OCI-LY1 (cell line): ENCODE measurements around the gene GPRASP1.

Experiments used
- H2AFZ ChIP-seq: fragments of 200-600 bp; sonication (generic), shearing (Covaris generic); 2 replicates; pipeline ENCODE4 v1.6.0; 2014; ENCODE audit warnings: antibody characterized with exemption, mild to moderate bottlenecking, low read length
- H3F3A ChIP-seq: fragments of 200-600 bp; sonication (generic), shearing (Covaris generic); 2 replicates; pipeline ENCODE4 v1.6.0; 2014; ENCODE audit warnings: mild to moderate bottlenecking, antibody characterized with exemption, low read length, moderate library complexity; ENCODE audit not compliant: insufficient read depth
- H3K27ac ChIP-seq: fragments of 200-600 bp; sonication (generic); 2 replicates; pipeline ENCODE4 v1.5.1; 2014; ENCODE audit warnings: low read length, mixed run types, mild to moderate bottlenecking, low read depth; ENCODE audit not compliant: poor library complexity, severe bottlenecking
- H3K27me3 ChIP-seq: fragments of 200-600 bp; sonication (generic); 2 replicates; pipeline ENCODE4 v1.6.0; 2014; ENCODE audit warnings: antibody characterized with exemption, mild to moderate bottlenecking, low read length, moderate library complexity; ENCODE audit not compliant: insufficient read depth
- H3K36me3 ChIP-seq: fragments of 200-600 bp; sonication (generic); 2 replicates; pipeline ENCODE4 v1.6.1; 2014; ENCODE audit warnings: mild to moderate bottlenecking, antibody characterized with exemption, low read length, moderate library complexity, mixed read lengths; ENCODE audit not compliant: insufficient read depth
- H3K4me1 ChIP-seq: fragments of 200-600 bp; sonication (generic); 2 replicates; pipeline ENCODE4 v1.5.1; 2014; ENCODE audit warnings: mild to moderate bottlenecking, low read length, moderate library complexity; ENCODE audit not compliant: insufficient read depth, severe bottlenecking
- H3K4me2 ChIP-seq: fragments of 200-600 bp; sonication (generic), shearing (Covaris generic); 2 replicates; pipeline ENCODE4 v1.6.1; 2014; ENCODE audit warnings: low read length
- H3K4me3 ChIP-seq: fragments of 200-600 bp; sonication (generic); 2 replicates; pipeline ENCODE4 v1.5.1; 2014; ENCODE audit warnings: low read length, low read depth, mild to moderate bottlenecking, mixed read lengths; ENCODE audit not compliant: poor library complexity, severe bottlenecking
- H3K79me2 ChIP-seq: fragments of 200-600 bp; shearing (Covaris generic); 2 replicates; pipeline ENCODE4 v1.6.1; 2016; ENCODE audit warnings: mixed run types, low read length, mixed read lengths; ENCODE audit not compliant: insufficient read depth
- H3K9ac ChIP-seq: fragments of 200-600 bp; sonication (generic), shearing (Covaris generic); 2 replicates; pipeline ENCODE4 v1.6.1; 2014; ENCODE audit warnings: mild to moderate bottlenecking, low read length, mixed read lengths
- H3K9me2 ChIP-seq: fragments of 200-600 bp; sonication (generic), shearing (Covaris generic); 2 replicates; pipeline ENCODE4 v1.6.1; 2014; ENCODE audit warnings: low read depth, mild to moderate bottlenecking, low read length, mixed read lengths
- H3K9me3 ChIP-seq: fragments of 200-600 bp; shearing (Covaris generic); 2 replicates; pipeline ENCODE4 v1.6.1; 2014; ENCODE audit warnings: low read length, mixed read lengths
- H4K20me1 ChIP-seq: fragments of 200-600 bp; sonication (generic), shearing (Covaris generic); 2 replicates; pipeline ENCODE4 v1.6.0; 2016; ENCODE audit warnings: mild to moderate bottlenecking, low read length; ENCODE audit not compliant: insufficient read depth
- CTCF ChIP-seq: fragments of 200-600 bp; sonication (generic), shearing (Covaris generic); IDR thresholded peaks from 2 replicates; pipeline ENCODE4 v1.5.1; 2017; ENCODE audit warnings: mild to moderate bottlenecking, antibody characterized with exemption, low read length, moderate library complexity, mixed read lengths
- EZH2 ChIP-seq: fragments of 200-600 bp; sonication (generic), shearing (Covaris generic); IDR thresholded peaks from 2 replicates; pipeline ENCODE4 v1.8.0; 2017; ENCODE audit warnings: borderline replicate concordance, mixed run types, mild to moderate bottlenecking, antibody characterized with exemption, low read length, moderate library complexity, mixed read lengths

Gene GPRASP1

GRCh38 chrX:102651242-102652011 is at the start of gene GPRASP1:
TSS of gene GPRASP1 (plus strand) at chrX:102651483. CDS start at chrX:102653914, 2,431 bp downstream.
- Histone ChIP-seq H3K4me2 (no peak within 1 kb of the TSS), H3K4me3 (no peak within 1 kb of the TSS)

GRCh38 chrX:102604327-102604726 is 47.0 kb upstream of the GPRASP1 start:
- Histone ChIP-seq H4K20me1 (no peaks in the 10 kb centered on the region), H3K79me2 (no peaks in the 10 kb centered on the region), H2AFZ (no peak overlapping the region), H3K4me1 (peaks cover 10% of the 10 kb centered on the region), H3K9ac (no peak overlapping the region), H3K9me2 (no peaks in the 10 kb centered on the region), H3K4me3 (no peak overlapping the region), H3K27ac (no peak overlapping the region), H3K27me3 (no peaks in the 10 kb centered on the region), H3K36me3 (peaks cover 24% of the 10 kb centered on the region), H3K4me2 (no peak overlapping the region), H3K9me3 (no peaks in the 10 kb centered on the region), H3F3A (no peaks in the 10 kb centered on the region)
- TF ChIP-seq EZH2 (no peak), CTCF (no peak)

More at GRCh38 chrX:102651242-102652011, at the start of gene GPRASP1:
- Histone ChIP-seq H3K27me3 (no peaks in the 10 kb centered on the region), H4K20me1 (no peaks in the 10 kb centered on the region), H2AFZ (no peak within 1 kb of the TSS), H3K27ac (no peak within 1 kb of the TSS), H3K9ac (no peak within 1 kb of the TSS), H3K79me2 (no peaks in the 10 kb centered on the region), H3K9me2 (no peaks in the 10 kb centered on the region), H3K9me3 (no peaks in the 10 kb centered on the region), H3K4me1 (no peaks in the 10 kb centered on the region), H3K36me3 (no peaks in the 10 kb centered on the region), H3F3A (no peaks in the 10 kb centered on the region)
- TF ChIP-seq EZH2 (no peak), CTCF (no peak)

GRCh38 chrX:102606115-102606514 is 45.2 kb upstream of the GPRASP1 start:
- H3K36me3 ChIP-seq: peaks cover 36% of the 10 kb centered on the region
- no peaks in the 10 kb centered on the region for H3F3A ChIP-seq
- H3K27ac ChIP-seq: no peak overlapping the region
- no peak overlapping the region for H2AFZ ChIP-seq
- H3K4me3 ChIP-seq: no peak overlapping the region
- no peaks in the 10 kb centered on the region for H3K9me3 ChIP-seq
- H4K20me1 ChIP-seq: no peaks in the 10 kb centered on the region
- H3K27me3 ChIP-seq: no peaks in the 10 kb centered on the region
- H3K79me2 ChIP-seq: no peaks in the 10 kb centered on the region
- H3K4me2 ChIP-seq: no peak overlapping the region
- TF ChIP-seq CTCF (no peak), EZH2 (no peak)
- no peak overlapping the region for H3K9ac ChIP-seq
- H3K4me1 ChIP-seq: peaks cover under 1% of the 10 kb centered on the region
- no peaks in the 10 kb centered on the region for H3K9me2 ChIP-seq
